BJ (cell line): Measurements from ENCODE around the gene PPP4R2. TPM values are rescaled to one million over a fixed set of nuclear protein-coding genes. Genes with fewer than 3 reads are reported as not detected.

Experiments used
- CTCF ChIA-PET: fragments of 350-600 bp; formaldehyde crosslinking; extraction: SDS; loops from one replicate; lab custom pipeline; 2021; ENCODE audit warnings: antibody characterized with exemption, inconsistent platforms; lab: Yijun Ruan, JAX
- POLR2A ChIA-PET: fragments of 300-600 bp; sonication (Branson Sonifier 250); formaldehyde crosslinking; extraction: SDS; loops from one replicate; lab custom pipeline; 2021; ENCODE audit warnings: antibody characterized with exemption; lab: Charles Lee
- DNase-seq: peaks from one replicate; pipeline ENCODE4 v3.0.0-alpha.2; 2011; ENCODE audit warnings: low read depth
- H3K27me3 ChIP-seq: 2 replicates; pipeline ENCODE4 v1.6.0; 2011; ENCODE audit warnings: low read length; ENCODE audit not compliant: control insufficient read depth, insufficient read depth
- H3K36me3 ChIP-seq: 2 replicates; pipeline ENCODE4 v1.5.1; 2011; ENCODE audit warnings: low read length; ENCODE audit not compliant: control insufficient read depth, insufficient read depth
- H3K4me3 ChIP-seq: 2 replicates; pipeline ENCODE4 v1.5.1; 2011; ENCODE audit warnings: low read depth, mild to moderate bottlenecking, control low read depth, low read length
- polyA plus RNA-seq: library from polyadenylated mRNA; depleted of rRNA; stranded (reverse); fragments of >200 nt; gene quantifications from 2 replicates; pipeline ENCODE4 v1.2.3, GENCODE V29; 2011
- TF ChIP-seq, protein P1 (sequence below): IDR thresholded peaks from 2 replicates; pipeline ENCODE4 v1.5.1; 2011; ENCODE audit warnings: low read depth, mild to moderate bottlenecking, control low read depth, inconsistent platforms, low read length, moderate library complexity; ENCODE audit not compliant: insufficient read depth

The PPP4R2 gene
- polyA plus RNA-seq, 1 experiment: 9.8 TPM

DNA sequence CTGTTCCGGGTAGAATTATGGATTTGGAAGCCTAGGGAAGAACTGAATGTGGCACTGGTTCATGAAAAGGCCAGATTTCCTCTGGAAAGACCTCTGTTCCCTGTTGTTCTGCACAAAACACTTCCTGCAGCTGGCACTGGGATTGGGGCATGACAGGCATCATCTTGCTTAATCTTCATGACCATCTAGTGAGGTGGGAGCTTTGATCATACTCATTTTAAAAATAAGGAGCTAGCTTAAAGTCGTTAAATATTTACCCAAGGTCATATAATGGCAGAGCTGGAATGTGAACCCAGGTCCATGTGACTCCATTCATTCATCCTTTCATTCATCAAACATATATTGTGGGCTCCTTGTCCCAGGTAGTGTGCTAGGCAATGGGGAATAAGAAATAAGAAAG is 105.3 kb downstream of the PPP4R2 start:
- ChIA-PET POLR2A (no interaction called here), CTCF (interaction anchor here (0.7 to 3.1 kb wide), 12 partner anchors 8 to 526 kb away, joined by 3 to 57 read pairs (median 4); no protein-coding TSS in a partner anchor)
- TF ChIP-seq, protein P1, sequence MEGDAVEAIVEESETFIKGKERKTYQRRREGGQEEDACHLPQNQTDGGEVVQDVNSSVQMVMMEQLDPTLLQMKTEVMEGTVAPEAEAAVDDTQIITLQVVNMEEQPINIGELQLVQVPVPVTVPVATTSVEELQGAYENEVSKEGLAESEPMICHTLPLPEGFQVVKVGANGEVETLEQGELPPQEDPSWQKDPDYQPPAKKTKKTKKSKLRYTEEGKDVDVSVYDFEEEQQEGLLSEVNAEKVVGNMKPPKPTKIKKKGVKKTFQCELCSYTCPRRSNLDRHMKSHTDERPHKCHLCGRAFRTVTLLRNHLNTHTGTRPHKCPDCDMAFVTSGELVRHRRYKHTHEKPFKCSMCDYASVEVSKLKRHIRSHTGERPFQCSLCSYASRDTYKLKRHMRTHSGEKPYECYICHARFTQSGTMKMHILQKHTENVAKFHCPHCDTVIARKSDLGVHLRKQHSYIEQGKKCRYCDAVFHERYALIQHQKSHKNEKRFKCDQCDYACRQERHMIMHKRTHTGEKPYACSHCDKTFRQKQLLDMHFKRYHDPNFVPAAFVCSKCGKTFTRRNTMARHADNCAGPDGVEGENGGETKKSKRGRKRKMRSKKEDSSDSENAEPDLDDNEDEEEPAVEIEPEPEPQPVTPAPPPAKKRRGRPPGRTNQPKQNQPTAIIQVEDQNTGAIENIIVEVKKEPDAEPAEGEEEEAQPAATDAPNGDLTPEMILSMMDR: no peak
- peaks cover 6% of the 10 kb centered on the region; the same call in 1 of the 2 replicates for H3K27me3 ChIP-seq
- H3K4me3 ChIP-seq: no peak overlapping the region
- no peak for DNase-seq
- no peaks in the 10 kb centered on the region for H3K36me3 ChIP-seq

DNA sequence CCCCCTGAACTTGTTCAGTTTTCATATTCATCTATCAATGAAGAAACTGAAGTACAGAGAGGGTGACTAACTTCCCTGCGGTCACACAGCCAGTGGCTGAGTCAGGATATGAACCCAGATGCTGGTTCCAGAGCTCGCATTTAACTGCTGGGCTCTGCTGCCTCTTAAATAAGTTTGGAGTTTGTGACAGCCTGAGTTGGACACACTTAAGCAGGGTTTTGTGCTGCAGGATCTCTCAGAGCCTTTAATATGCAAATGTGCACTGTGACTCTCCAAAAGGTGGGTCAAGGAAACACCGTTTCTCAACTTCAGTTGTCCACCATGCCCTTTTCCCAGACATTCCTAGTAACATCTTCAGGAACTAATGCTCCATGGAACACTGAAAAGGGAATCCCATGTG is 110.6 kb downstream of the PPP4R2 start:
- peaks cover 6% of the 10 kb centered on the region; the same call in 1 of the 2 replicates for H3K27me3 ChIP-seq
- H3K36me3 ChIP-seq: no peaks in the 10 kb centered on the region
- CTCF ChIA-PET: interaction anchor here (1.2 kb wide), 1 partner anchor 312 kb away, joined by 3 read pairs; no protein-coding TSS in a partner anchor
- no peak overlapping the region for H3K4me3 ChIP-seq
- DNase-seq: no peak
- TF ChIP-seq, protein P1: no peak
- POLR2A ChIA-PET: no interaction called here

DNA sequence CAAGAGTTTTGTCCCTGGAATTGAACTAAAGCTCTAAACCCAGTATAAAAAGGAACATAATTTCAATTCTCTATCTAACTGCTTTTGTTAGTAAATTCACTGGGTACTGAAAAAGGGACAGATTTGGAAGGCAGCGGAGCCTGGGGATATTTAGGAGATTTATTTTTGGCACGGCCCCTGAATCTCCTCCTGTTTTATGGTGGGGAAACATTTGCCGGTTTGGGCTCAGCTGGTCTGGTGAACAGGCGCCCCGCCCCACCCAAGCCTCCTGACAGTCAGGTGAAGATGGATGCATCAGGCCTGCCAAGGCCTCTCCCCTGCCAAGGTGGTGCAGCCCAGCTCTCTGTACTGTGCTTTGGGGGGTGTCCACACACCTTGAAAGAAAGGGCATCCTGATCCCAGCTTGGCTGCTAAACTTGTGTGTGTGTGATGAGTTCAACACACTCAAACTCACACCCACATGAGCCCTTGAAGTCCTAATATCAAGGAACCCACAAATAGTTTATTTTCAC is 111.1 kb downstream of the PPP4R2 start:
- H3K27me3 ChIP-seq: peaks cover 6% of the 10 kb centered on the region; the same call in 1 of the 2 replicates
- no peaks in the 10 kb centered on the region for H3K36me3 ChIP-seq
- TF ChIP-seq, protein P1: no peak
- no peak for DNase-seq
- CTCF ChIA-PET: interaction anchor here (0.5 to 1.2 kb wide), 3 partner anchors 311 to 761 kb away, joined by 3 read pairs; no protein-coding TSS in a partner anchor
- POLR2A ChIA-PET: no interaction called here
- H3K4me3 ChIP-seq: no peak overlapping the region

DNA sequence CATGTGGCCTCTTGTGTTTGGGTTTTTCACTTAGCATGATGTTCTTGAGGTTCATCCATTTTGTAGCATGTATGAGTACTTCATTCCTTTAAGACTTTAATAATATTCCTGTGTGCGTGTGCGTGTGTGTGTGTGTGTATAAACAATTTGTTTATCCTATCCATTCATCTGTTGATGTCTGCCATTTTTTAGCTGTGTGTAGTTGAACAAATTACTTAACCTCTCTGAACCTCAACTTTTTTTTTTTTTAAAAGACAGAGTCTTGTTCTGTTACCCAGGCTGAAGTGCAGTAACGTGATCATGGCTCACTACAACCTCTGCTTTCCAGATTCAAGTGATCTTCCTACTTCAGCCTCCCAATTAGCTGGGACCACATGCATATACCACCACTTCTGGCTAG is 112.1 kb downstream of the PPP4R2 start:
- Histone ChIP-seq H3K36me3 (no peaks in the 10 kb centered on the region), H3K27me3 (peaks cover 4% of the 10 kb centered on the region; the same call in 1 of the 2 replicates), H3K4me3 (no peak overlapping the region)
- TF ChIP-seq, protein P1: no peak
- CTCF ChIA-PET: interaction anchor here (0.7 to 1.5 kb wide), 4 partner anchors 7 to 502 kb away, joined by 3 to 6 read pairs (median 3); no protein-coding TSS in a partner anchor
- POLR2A ChIA-PET: no interaction called here
- DNase-seq: no peak

DNA sequence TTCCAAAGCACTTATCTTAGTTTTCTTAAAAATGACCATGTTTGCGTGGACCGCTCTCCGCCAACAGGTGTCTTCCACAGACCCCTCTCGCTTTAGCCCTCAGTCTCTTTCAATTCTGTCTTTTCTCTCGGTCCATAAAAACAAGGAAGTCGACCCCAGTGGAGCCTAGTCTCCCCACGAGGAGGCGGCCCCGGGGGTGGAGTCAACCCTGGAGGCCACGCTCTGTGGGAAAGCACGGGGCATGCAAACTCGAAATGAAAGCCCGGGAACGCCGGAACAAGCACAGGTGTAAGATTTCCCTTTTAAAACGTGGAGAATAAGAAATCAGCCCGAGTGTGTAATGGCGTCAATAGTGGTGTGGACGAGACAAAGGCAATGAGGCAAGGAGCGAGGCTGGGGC is 113.9 kb downstream of the PPP4R2 start:
- CTCF ChIA-PET: interaction anchor here (2.3 kb wide), 1 partner anchor 9 kb away, joined by 7 read pairs; no protein-coding TSS in a partner anchor
- 0 out of 2 replicates have a peak, but pooled peaks cover 7% of the 10 kb centered on the region for H3K27me3 ChIP-seq
- POLR2A ChIA-PET: no interaction called here
- H3K36me3 ChIP-seq: no peaks in the 10 kb centered on the region
- no peak overlapping the region for H3K4me3 ChIP-seq
- TF ChIP-seq, protein P1: no peak
- DNase-seq: no peak
